Measurements from ENCODE around the gene DPP6. TPM values are rescaled to one million over a fixed set of nuclear protein-coding genes. Genes with fewer than 3 reads are reported as not detected.

Gene DPP6
- total RNA-seq, 2 experiments from 2014 or later, result not detected

DNA sequence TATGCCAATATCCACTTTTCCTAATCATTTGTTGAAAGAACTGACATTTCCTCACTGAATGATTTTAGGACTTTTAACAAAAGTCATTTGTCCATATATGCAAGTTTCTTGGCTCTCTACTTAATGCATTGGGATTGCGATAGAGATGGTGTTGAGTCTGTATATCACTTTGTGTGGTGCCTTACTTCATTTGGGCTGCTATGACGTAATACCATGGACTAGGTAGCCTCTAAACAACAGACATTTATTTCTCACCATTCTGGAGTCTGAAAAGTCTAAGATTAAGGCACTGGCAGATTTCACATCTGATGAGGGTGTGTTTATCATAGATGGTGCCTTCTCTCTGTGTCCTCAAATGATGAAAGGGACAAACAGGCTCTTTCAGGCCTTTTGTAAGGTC is 342.6 kb downstream of the DPP6 start:
- Histone ChIP-seq H3K36me3 (ENCODE audit: insufficient read depth, low read length) (no peaks in the 10 kb centered on the region), H4K20me1 (ENCODE audit: insufficient read depth, low read length) (no peaks in the 10 kb centered on the region), H3K4me3 (ENCODE audit: low read depth, low read length, poor library complexity, severe bottlenecking) (no peak overlapping the region), H3K4me1 (ENCODE audit: insufficient read depth, low read length, poor library complexity, severe bottlenecking) (no peaks in the 10 kb centered on the region), H3K27ac (ENCODE audit: low read depth, low read length, poor library complexity, severe bottlenecking) (no peak overlapping the region), H3K9me2 (ENCODE audit: insufficient read depth, low read length) (no peaks in the 10 kb centered on the region), H3K9me3 (ENCODE audit: low read length) (no peaks in the 10 kb centered on the region), H3K79me2 (ENCODE audit: insufficient read depth, low read depth, low read length) (no peaks in the 10 kb centered on the region), H2AFZ (ENCODE audit: low read length) (no peak overlapping the region; the same call in 1 of the 2 replicates), H3K4me2 (ENCODE audit: low read length) (no peak overlapping the region)
- intact Hi-C loops (cut with micrococcal nuclease; ENCODE audit: unreplicated experiment), result no loop called here
- TF ChIP-seq, protein P1, sequence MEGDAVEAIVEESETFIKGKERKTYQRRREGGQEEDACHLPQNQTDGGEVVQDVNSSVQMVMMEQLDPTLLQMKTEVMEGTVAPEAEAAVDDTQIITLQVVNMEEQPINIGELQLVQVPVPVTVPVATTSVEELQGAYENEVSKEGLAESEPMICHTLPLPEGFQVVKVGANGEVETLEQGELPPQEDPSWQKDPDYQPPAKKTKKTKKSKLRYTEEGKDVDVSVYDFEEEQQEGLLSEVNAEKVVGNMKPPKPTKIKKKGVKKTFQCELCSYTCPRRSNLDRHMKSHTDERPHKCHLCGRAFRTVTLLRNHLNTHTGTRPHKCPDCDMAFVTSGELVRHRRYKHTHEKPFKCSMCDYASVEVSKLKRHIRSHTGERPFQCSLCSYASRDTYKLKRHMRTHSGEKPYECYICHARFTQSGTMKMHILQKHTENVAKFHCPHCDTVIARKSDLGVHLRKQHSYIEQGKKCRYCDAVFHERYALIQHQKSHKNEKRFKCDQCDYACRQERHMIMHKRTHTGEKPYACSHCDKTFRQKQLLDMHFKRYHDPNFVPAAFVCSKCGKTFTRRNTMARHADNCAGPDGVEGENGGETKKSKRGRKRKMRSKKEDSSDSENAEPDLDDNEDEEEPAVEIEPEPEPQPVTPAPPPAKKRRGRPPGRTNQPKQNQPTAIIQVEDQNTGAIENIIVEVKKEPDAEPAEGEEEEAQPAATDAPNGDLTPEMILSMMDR (conservative IDR thresholded peaks at IDR 0.05; ENCODE audit: low read length), result no peak
- no peak for DNase-seq (ENCODE audit: low spot score)
- no TSS peak for BruUV-seq (replicated peaks)
- ChIA-PET CTCF (ENCODE audit: unreplicated experiment) (no interaction called here), POLR2A (no interaction called here)

DNA sequence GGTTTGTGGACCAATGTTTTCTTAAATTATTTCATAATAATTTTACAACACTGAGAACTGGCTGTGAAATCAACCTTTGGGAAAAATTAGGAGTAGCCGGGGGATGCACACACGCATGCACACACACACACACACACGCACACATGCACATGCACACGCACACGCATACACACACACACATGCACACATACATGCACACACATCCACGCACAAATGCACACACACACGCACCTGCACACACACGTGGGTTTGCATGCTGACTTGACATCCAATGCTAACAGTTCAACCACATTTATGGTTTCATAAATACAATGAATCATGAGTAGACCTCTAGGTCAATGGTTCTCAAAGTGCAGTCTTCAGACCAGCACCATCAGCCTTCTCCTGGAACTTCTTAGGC is 354.1 kb downstream of the DPP6 start:
- ChIA-PET POLR2A (no interaction called here), CTCF (ENCODE audit: unreplicated experiment) (no interaction called here)
- H3K4me1 ChIP-seq (ENCODE audit: insufficient read depth, low read length, poor library complexity, severe bottlenecking), result no peaks in the 10 kb centered on the region
- TF ChIP-seq, protein P1 (conservative IDR thresholded peaks at IDR 0.05; ENCODE audit: low read length), result no peak
- TF ChIP-seq EZH2phosphoT487 (IDR thresholded peaks at IDR 0.05; ENCODE audit: borderline replicate concordance, low read depth, low read length), result no peak
- H3K4me3 ChIP-seq (ENCODE audit: low read depth, low read length, poor library complexity, severe bottlenecking), result no peak overlapping the region
- H4K20me1 ChIP-seq (ENCODE audit: insufficient read depth, low read length), result no peaks in the 10 kb centered on the region
- no peak for DNase-seq (ENCODE audit: low spot score)
- no peaks in the 10 kb centered on the region for H3K9me3 ChIP-seq (ENCODE audit: low read length)
- no peak overlapping the region for H2AFZ ChIP-seq (ENCODE audit: low read length)
- no peaks in the 10 kb centered on the region for H3K9me2 ChIP-seq (ENCODE audit: insufficient read depth, low read length)
- intact Hi-C loops (cut with micrococcal nuclease; ENCODE audit: unreplicated experiment), result no loop called here
- H3K27ac ChIP-seq (ENCODE audit: low read depth, low read length, poor library complexity, severe bottlenecking), result no peak overlapping the region
- no peaks in the 10 kb centered on the region for H3K36me3 ChIP-seq (ENCODE audit: insufficient read depth, low read length)
- no peaks in the 10 kb centered on the region for H3K79me2 ChIP-seq (ENCODE audit: insufficient read depth, low read depth, low read length)
- no peak overlapping the region for H3K4me2 ChIP-seq (ENCODE audit: low read length)
- BruUV-seq (replicated peaks), result no TSS peak

DNA sequence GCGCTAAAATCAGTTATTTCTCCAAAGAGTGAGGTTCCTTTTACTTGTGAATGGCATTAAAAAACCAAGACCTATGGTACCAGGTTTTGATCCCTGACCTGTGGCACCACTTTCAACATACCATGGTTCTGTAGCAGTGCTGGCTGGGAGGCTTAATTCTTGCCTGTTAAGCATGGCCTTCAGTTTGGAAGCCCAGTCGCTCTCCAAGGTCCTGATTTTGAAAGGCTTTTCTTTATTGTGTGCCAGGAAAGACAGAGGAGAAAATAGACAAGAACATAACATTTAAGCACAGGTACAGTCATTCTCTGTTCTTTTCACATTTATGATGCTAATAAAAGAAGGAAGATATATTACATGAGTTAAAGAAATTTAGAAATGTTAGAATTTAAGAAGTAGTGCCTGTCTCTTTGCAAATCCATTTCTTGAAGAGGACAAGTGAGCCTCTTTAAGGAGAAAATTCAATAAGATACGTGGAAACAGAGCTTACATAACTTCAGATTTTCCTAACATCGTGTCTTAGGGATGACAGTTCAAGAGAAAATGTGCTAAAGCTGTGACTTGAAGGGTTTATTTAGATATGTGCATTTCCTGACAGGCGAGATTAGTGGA is 357.6 kb downstream of the DPP6 start:
- no peaks in the 10 kb centered on the region for H4K20me1 ChIP-seq (ENCODE audit: insufficient read depth, low read length)
- no peaks in the 10 kb centered on the region for H3K79me2 ChIP-seq (ENCODE audit: insufficient read depth, low read depth, low read length)
- H3K9me3 ChIP-seq (ENCODE audit: low read length), result no peaks in the 10 kb centered on the region
- H2AFZ ChIP-seq (ENCODE audit: low read length), result no peak overlapping the region
- BruUV-seq (replicated peaks), result no TSS peak
- no peak overlapping the region for H3K27ac ChIP-seq (ENCODE audit: low read depth, low read length, poor library complexity, severe bottlenecking)
- H3K9me2 ChIP-seq (ENCODE audit: insufficient read depth, low read length), result no peaks in the 10 kb centered on the region
- intact Hi-C loops (cut with micrococcal nuclease; ENCODE audit: unreplicated experiment), result no loop called here
- no peak overlapping the region for H3K4me3 ChIP-seq (ENCODE audit: low read depth, low read length, poor library complexity, severe bottlenecking)
- POLR2A ChIA-PET, result no interaction called here
- CTCF ChIA-PET (ENCODE audit: unreplicated experiment), result no interaction called here
- no peak overlapping the region for H3K4me2 ChIP-seq (ENCODE audit: low read length)
- H3K36me3 ChIP-seq (ENCODE audit: insufficient read depth, low read length), result no peaks in the 10 kb centered on the region
- DNase-seq (ENCODE audit: low spot score), result peak; percentile 15
- H3K4me1 ChIP-seq (ENCODE audit: insufficient read depth, low read length, poor library complexity, severe bottlenecking), result no peaks in the 10 kb centered on the region
- no peak for TF ChIP-seq EZH2phosphoT487 (IDR thresholded peaks at IDR 0.05; ENCODE audit: borderline replicate concordance, low read depth, low read length)
- TF ChIP-seq, protein P1 (conservative IDR thresholded peaks at IDR 0.05; ENCODE audit: low read length), result no peak
